ENCODE data around the gene HDAC4. TPM values are rescaled to one million over a fixed set of nuclear protein-coding genes. Genes with fewer than 3 reads are reported as not detected.

Gene HDAC4
- total and polyA plus RNA-seq, 9 of the 15 experiments (the other 6 are each of a cell fraction or from before 2014, with no cell fraction given) = 0.11 to 20.2 (median 4.0) TPM

GRCh38 chr2:239375278-239376061 lies 25.4 kb downstream of the HDAC4 start:
- no peak overlapping the region; a peak in 1 of 4 replicates for H3K9ac ChIP-seq (ENCODE audit: insufficient read depth in 1 of 2, low read depth in 2 of 2, low read length in 2 of 2)
- H3K9me1 ChIP-seq (ENCODE audit: control insufficient read depth, insufficient read depth, low read length) = no peaks in the 10 kb centered on the region
- H3K4me2 ChIP-seq (ENCODE audit: insufficient read depth, low read length) = no peak overlapping the region
- H3K27ac ChIP-seq (ENCODE audit: extremely low read depth, low read depth, low read length) = no peak overlapping the region
- no TSS peak for BruUV-seq (replicated peaks)
- H3K4me1 ChIP-seq (replicated peaks in 1 of 2; ENCODE audit: control insufficient read depth in 2 of 2, insufficient read depth in 2 of 2, low read length in 2 of 2) = peaks cover 0 to 14% of the 10 kb centered on the region in 2 experiments; a peak in 1 of 5 replicates
- H3K9me3 ChIP-seq (replicated peaks; ENCODE audit: control insufficient read depth, insufficient read depth, low read depth, low read length) = no peaks in the 10 kb centered on the region
- H3K4me3 ChIP-seq = no peak overlapping the region
- in situ Hi-C loops (cut with MboI) (no loop called here), intact Hi-C loops (cut with micrococcal nuclease) (no loop called here)
- FAIRE-seq (no peak), DNase-seq (ENCODE audit: extremely low read depth in 1 of 4, low spot score in 3 of 4) (no peak), ATAC-seq (no peak)
- H2AFZ ChIP-seq (ENCODE audit: low read depth, low read length) = no peak overlapping the region
- H3K79me2 ChIP-seq (ENCODE audit: control insufficient read depth, insufficient read depth, low read length) = no peaks in the 10 kb centered on the region; the same call in 2 of the 3 replicates
- H3K36me3 ChIP-seq (ENCODE audit: control insufficient read depth, insufficient read depth, low read length) = no peaks in the 10 kb centered on the region
- ChIA-PET CTCF (ENCODE audit: low intra/inter-chr PET ratio) (no interaction called here), POLR2A (no interaction called here)
- 89% methylated on average over 7 of the region's 31 CpGs for WGBS (ENCODE audit: insufficient coverage, low coverage, missing lambda C conversion rate)
- no peaks in the 10 kb centered on the region for H3K27me3 ChIP-seq (ENCODE audit: control insufficient read depth in 2 of 2, insufficient read depth in 2 of 2, low read length in 2 of 2)
- TF ChIP-seq, protein P1, sequence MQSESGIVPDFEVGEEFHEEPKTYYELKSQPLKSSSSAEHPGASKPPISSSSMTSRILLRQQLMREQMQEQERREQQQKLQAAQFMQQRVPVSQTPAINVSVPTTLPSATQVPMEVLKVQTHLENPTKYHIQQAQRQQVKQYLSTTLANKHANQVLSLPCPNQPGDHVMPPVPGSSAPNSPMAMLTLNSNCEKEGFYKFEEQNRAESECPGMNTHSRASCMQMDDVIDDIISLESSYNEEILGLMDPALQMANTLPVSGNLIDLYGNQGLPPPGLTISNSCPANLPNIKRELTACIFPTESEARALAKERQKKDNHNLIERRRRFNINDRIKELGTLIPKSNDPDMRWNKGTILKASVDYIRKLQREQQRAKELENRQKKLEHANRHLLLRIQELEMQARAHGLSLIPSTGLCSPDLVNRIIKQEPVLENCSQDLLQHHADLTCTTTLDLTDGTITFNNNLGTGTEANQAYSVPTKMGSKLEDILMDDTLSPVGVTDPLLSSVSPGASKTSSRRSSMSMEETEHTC (IDR thresholded peaks at IDR 0.05) = no peak
- TF ChIP-seq ARID3B (CRISPR knock-in tag; IDR thresholded peaks at IDR 0.05; ENCODE audit: borderline replicate concordance) (no peak), MTA3 (IDR thresholded peaks at IDR 0.05; ENCODE audit: borderline replicate concordance) (no peak), PRMT5 (CRISPR knock-in tag; IDR thresholded peaks at IDR 0.05) (no peak), ZNF668 (CRISPR knock-in tag; IDR thresholded peaks at IDR 0.05) (no peak), PHF20 (IDR thresholded peaks at IDR 0.05; ENCODE audit: partially characterized antibody) (no peak), MYBL2 (IDR thresholded peaks at IDR 0.05; ENCODE audit: low read depth) (no peak), MYBL2 (CRISPR knock-in tag; IDR thresholded peaks at IDR 0.05; ENCODE audit: borderline replicate concordance) (no peak), TCF3 (CRISPR knock-in tag; IDR thresholded peaks at IDR 0.05) (no peak), CBFA2T3 (IDR thresholded peaks at IDR 0.05) (no peak), MYNN (IDR thresholded peaks at IDR 0.05) (no peak), MYNN (CRISPR knock-in tag; IDR thresholded peaks at IDR 0.05) (no peak), ZNF212 (CRISPR knock-in tag; IDR thresholded peaks at IDR 0.05) (no peak)
- TF ChIP-seq, protein P2, sequence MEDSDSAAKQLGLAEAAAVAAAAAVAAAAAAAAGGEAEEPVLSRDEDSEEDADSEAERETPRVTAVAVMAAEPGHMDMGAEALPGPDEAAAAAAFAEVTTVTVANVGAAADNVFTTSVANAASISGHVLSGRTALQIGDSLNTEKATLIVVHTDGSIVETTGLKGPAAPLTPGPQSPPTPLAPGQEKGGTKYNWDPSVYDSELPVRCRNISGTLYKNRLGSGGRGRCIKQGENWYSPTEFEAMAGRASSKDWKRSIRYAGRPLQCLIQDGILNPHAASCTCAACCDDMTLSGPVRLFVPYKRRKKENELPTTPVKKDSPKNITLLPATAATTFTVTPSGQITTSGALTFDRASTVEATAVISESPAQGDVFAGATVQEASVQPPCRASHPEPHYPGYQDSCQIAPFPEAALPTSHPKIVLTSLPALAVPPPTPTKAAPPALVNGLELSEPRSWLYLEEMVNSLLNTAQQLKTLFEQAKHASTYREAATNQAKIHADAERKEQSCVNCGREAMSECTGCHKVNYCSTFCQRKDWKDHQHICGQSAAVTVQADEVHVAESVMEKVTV (CRISPR knock-in tag; IDR thresholded peaks at IDR 0.05) = no peak
- H4K20me1 ChIP-seq (replicated peaks; ENCODE audit: control insufficient read depth, insufficient read depth, low read length) = 0 out of 2 replicates have a peak, but pooled peaks cover 2% of the 10 kb centered on the region
